HG02870 (cell line): ENCODE results near the gene ACADL.
"Not testable (repeated sequence)": the region's sequence is repeated elsewhere in the genome, so short reads cannot be mapped to it uniquely, and the experiment has no call there.

Source experiments
- ATAC-seq: cut with Tn5 transposase; IDR thresholded peaks from one replicate; pipeline ENCODE4 v1.9.1; 2021; ENCODE audit warnings: mild to moderate bottlenecking, moderate library complexity; ENCODE audit not compliant: unreplicated experiment

ACADL gene

GRCh38 chr2:210203147-210203546 lies 22.1 kb downstream of the ACADL start:
- no peak for ATAC-seq

DNA sequence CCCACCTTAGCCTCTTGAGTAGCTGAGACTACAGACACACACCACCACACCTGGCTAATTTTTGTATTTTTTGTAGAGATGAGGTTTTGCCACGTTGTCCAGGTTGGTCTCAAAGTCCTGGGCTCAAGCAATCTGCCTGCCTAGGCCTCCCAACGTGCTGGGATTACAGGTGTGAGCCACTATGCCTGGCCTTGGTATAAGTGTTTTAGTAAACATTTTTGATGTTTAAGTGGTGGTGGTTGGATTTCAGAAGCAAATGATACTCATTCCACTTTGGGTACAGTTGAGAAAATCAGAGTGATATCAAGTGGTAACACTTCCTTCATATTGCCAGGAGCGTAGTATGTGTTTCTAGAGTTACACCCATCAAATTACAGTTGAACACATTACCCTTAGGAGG lies 25.4 kb downstream of the ACADL start:
- ATAC-seq, result no peak

GRCh38 chr2:210199186-210199765 lies 26.0 kb downstream of the ACADL start:
- ATAC-seq, result peak; percentile 49

DNA sequence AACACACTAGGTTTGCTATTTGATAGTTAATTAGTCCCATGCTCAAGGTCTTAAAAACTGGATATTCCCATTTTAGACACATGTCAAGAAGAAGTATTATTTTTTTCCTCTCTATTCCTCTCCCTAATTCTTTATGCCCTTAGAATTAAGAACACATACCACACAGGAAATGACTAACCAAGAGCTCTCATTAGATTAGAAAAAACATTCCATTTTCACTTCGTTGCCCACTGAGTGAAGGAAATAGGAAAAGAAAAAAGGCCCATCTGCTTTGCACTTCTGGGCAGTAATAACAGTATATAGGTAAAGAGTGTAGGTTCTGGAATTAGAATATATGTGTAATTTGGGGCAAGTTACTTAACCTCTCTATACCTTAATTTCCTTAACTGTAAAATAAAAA lies 26.9 kb downstream of the ACADL start:
- ATAC-seq, result no peak

- ATAC-seq, result no peak
Observed at GRCh38 chr2:210197720-210198119, 27.5 kb downstream of the ACADL start.

GRCh38 chr2:210195101-210195852 lies 30.0 kb downstream of the ACADL start:
- no peak for ATAC-seq

- no peak for ATAC-seq
Observed at GRCh38 chr2:210190345-210190744, 34.9 kb downstream of the ACADL start.

GRCh38 chr2:210189452-210190138 lies 35.7 kb downstream of the ACADL start:
- no peak for ATAC-seq

GRCh38 chr2:210188755-210189154 lies 36.5 kb downstream of the ACADL start:
- ATAC-seq, result no peak

GRCh38 chr2:210188190-210188589 lies 37.1 kb downstream of the ACADL start:
- ATAC-seq, result no peak

- ATAC-seq, result not testable (repeated sequence)
Observed at GRCh38 chr2:210183936-210184335, 41.3 kb downstream of the ACADL start.

DNA sequence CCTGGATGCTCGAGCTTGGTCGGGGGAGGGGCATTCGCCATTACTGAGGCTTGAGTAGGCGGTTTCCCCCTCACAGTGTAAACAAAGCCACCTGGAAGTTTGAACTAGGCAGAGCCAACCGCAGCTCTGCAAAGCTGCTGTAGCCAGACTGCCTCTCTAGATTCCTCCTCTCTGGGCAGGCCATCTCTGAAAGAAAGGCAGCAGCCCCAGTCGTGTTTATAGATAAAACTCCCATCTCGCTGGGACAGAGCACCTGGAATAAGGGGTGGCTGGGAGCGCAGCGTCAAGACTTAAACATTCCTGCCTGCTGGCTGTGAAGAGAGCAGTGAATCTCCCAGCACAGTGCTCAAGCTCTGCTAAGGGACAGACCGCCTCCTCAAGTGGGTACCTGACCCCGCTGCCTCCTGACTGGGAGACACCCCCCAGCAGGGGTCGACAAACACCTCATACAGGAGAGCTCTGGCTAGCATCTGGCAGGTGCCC lies 43.6 kb downstream of the ACADL start:
- ATAC-seq, result not testable (repeated sequence)

DNA sequence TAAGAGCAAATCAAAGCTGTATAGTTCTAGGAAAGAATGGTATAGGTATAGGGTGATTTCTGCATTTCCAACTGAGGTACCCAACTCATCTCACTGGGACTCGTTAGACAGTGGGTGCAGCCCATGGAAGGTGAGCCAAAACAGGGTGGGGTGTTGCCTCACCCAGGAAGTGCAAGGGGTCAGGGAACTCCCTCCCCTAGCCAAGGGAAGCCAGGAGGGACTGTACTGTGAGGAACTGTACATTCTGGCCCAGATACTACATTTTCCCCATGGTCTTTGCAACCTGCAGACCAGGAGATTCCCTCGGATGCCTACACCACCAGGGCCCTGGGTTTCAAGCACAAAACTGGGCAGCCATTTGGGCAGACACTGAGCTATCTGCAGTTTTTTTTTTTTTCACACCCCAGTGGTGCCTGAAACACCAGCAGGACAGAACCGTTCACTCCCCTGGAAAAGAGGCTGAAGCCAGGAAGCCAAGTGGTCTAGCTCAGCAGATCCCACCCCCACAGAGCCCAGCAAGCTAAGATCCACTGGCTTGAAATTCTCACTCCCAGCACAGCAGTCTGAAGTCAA lies 44.1 kb downstream of the ACADL start:
- ATAC-seq, result not testable (repeated sequence)

- ATAC-seq, result no peak
Observed at GRCh38 chr2:210180477-210180876, 44.8 kb downstream of the ACADL start.

- no peak for ATAC-seq
Observed at GRCh38 chr2:210179351-210179990, 45.8 kb downstream of the ACADL start.

DNA sequence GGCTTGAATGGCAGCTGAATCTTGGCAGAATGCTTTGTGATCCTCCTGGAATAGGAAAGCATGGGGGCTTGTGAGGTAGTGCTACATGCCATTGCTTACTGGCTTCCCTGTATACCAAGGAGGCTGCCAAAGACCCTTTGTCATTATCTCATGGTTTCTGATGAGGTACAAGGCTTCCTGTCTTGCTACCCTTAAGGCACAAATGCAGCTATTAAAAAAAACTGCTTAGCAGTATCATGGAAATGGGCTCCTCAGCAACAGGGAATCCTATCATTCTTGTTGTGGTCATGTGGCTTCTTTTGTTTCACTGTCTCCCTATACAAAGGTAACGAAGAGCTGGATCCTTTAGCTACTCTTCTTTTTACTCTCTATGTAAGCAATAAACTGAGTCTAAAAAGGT lies 47.5 kb downstream of the ACADL start:
- no peak for ATAC-seq

DNA sequence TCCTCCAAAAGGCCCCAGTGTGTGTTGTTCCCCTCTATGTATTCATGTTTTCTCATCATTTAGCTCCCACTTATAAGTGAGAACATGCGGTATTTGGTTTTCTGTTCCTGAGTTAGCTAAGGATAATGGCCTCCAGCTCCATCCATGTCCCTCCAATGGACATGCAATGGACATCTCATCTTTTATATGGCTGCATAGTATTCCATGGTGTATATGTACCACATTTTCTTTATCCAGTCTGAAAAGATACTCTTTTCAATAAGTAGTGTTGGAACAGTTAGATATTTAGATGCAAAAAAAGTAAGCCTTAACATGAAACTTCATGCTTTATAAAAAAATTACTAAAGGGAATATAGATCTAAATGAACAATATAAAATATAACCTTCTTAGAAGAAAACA lies 48.1 kb downstream of the ACADL start:
- ATAC-seq, result not testable (repeated sequence)

- no peak for ATAC-seq
Observed at GRCh38 chr2:210174086-210174485, 51.2 kb downstream of the ACADL start.

- ATAC-seq, result no peak
Observed at GRCh38 chr2:210172219-210172575, 53.0 kb downstream of the ACADL start.

- peak; percentile 68 for ATAC-seq
Observed at GRCh38 chr2:210171309-210172218, 53.7 kb downstream of the ACADL start, which contains the start of gene KANSL1L. Gene KANSL1L, minus strand, starts transcription at chr2:210171409. Its CDS starts 16,827 bp downstream, at chr2:210154582.
